ENCODE results near the gene LRRC8D.

GRCh38 chr1:89986020-89986419 is 165.2 kb downstream of the LRRC8D start:
- TF ChIP-seq TOX (CRISPR knock-in tag; IDR thresholded peaks at IDR 0.05; ENCODE audit: borderline replicate concordance) (no peak), CREB5 (CRISPR knock-in tag; IDR thresholded peaks at IDR 0.05; ENCODE audit: low read depth) (no peak), ZFP30 (CRISPR knock-in tag; IDR thresholded peaks at IDR 0.05) (no peak), PATZ1 (CRISPR knock-in tag; IDR thresholded peaks at IDR 0.05; ENCODE audit: borderline replicate concordance) (no peak), ESRRG (CRISPR knock-in tag; IDR thresholded peaks at IDR 0.05) (no peak), BACH2 (CRISPR knock-in tag; IDR thresholded peaks at IDR 0.05; ENCODE audit: borderline replicate concordance) (no peak), GLIS3 (CRISPR knock-in tag; IDR thresholded peaks at IDR 0.05) (no peak), CSRNP3 (CRISPR knock-in tag; IDR thresholded peaks at IDR 0.05) (no peak), ISL1 (CRISPR knock-in tag; IDR thresholded peaks at IDR 0.05) (no peak), ARNTL (CRISPR knock-in tag; IDR thresholded peaks at IDR 0.05; ENCODE audit: borderline replicate concordance, low read depth) (no peak), RARB (CRISPR knock-in tag; IDR thresholded peaks at IDR 0.05) (no peak), PPARA (CRISPR knock-in tag; IDR thresholded peaks at IDR 0.05; ENCODE audit: borderline replicate concordance) (no peak), ZNF70 (CRISPR knock-in tag; IDR thresholded peaks at IDR 0.05) (no peak)

All from SK-N-SH treated with all-trans-retinoic acid at 6 μM for 48 hours (cell line).